ENCODE measurements around the gene UBE2I. TPM values are rescaled to one million over a fixed set of nuclear protein-coding genes. Genes with fewer than 3 reads are reported as not detected.

UBE2I gene
- total RNA-seq, 1 experiment from 2014 or later, result 290 TPM

GRCh38 chr16:1301562-1301961 lies 7.9 kb upstream of the UBE2I start:
- H2AK5ac ChIP-seq (ENCODE audit: insufficient read length, low read length), result no peak overlapping the region
- H2BK5ac ChIP-seq (ENCODE audit: insufficient read length, low read length), result no peak overlapping the region
- no peak overlapping the region for H3K18ac ChIP-seq (ENCODE audit: insufficient read length, low read depth, low read length)
- H2BK15ac ChIP-seq (ENCODE audit: low read depth, low read length), result no peak overlapping the region
- no peak overlapping the region for H3T11ph ChIP-seq (ENCODE audit: low read length)
- Mint-ChIP-seq H3K4me3 (peak overlapping the region in 1 of 2 experiments; percentile 44; a peak in 1 of 5 replicates), H3K4me1 (peaks cover 14 to 33% of the 10 kb centered on the region in 2 experiments), H3K27ac (no peak overlapping the region; a peak in 1 of 7 replicates), H3K9me3 (peaks cover 0 to 4% of the 10 kb centered on the region in 2 experiments; a peak in 1 of 5 replicates), H3K36me3 (ENCODE audit: insufficient read depth in 1 of 3, low read depth in 3 of 3) (no peaks in the 10 kb centered on the region; a peak in 2 of 7 replicates), H3K27me3 (ENCODE audit: low read depth) (peaks cover 30% of the 10 kb centered on the region)
- H3K4me2 ChIP-seq (ENCODE audit: insufficient read depth, insufficient read length, low read length), result no peak overlapping the region
- H3K27me3 ChIP-seq (ENCODE audit: insufficient read depth, low read length), result no peaks in the 10 kb centered on the region
- H3K79me1 ChIP-seq (ENCODE audit: insufficient read depth, low read depth, low read length, poor library complexity, severe bottlenecking), result no peaks in the 10 kb centered on the region
- H3K23me2 ChIP-seq (ENCODE audit: insufficient read length, low read depth, low read length, poor library complexity, severe bottlenecking), result no peaks in the 10 kb centered on the region
- H2BK120ac ChIP-seq (ENCODE audit: low read depth, low read length, poor library complexity, severe bottlenecking), result no peak overlapping the region
- H3K9me3 ChIP-seq (ENCODE audit: control insufficient read depth, low read depth, low read length), result no peaks in the 10 kb centered on the region
- H4K8ac ChIP-seq (replicated peaks; ENCODE audit: insufficient read length, low read depth, low read length), result no peak overlapping the region
- H3K56ac ChIP-seq (ENCODE audit: insufficient read length, low read depth, low read length), result no peak overlapping the region
- H3K4ac ChIP-seq (ENCODE audit: low read depth, low read length), result no peak overlapping the region
- H4K20me1 ChIP-seq (ENCODE audit: control insufficient read depth, insufficient read depth, insufficient read length), result no peaks in the 10 kb centered on the region
- no peak overlapping the region for H3K27ac ChIP-seq (ENCODE audit: insufficient read length, low read depth, low read length)
- no peak overlapping the region for H3K9ac ChIP-seq (ENCODE audit: extremely low read depth, insufficient read length, low read length)
- no peak overlapping the region for H2BK20ac ChIP-seq (ENCODE audit: low read depth, low read length, poor library complexity, severe bottlenecking)
- H3K79me2 ChIP-seq (ENCODE audit: insufficient read depth, low read length), result no peaks in the 10 kb centered on the region
- H3K4me1 ChIP-seq (ENCODE audit: insufficient read depth, low read length), result no peaks in the 10 kb centered on the region; the same call in 1 of the 2 replicates
- no peak overlapping the region for H3K14ac ChIP-seq (ENCODE audit: insufficient read depth, low read length)
- H4K5ac ChIP-seq (ENCODE audit: insufficient read length, low read depth, low read length), result no peak overlapping the region
- no peak overlapping the region for H3K23ac ChIP-seq (ENCODE audit: insufficient read length, low read depth, low read length)
- no CpG with 5 or more reads among the region's 12 CpGs for WGBS (ENCODE audit: extremely low coverage, insufficient read length, low lambda C conversion rate)
- H4K91ac ChIP-seq (ENCODE audit: insufficient read length, low read depth, low read length), result no peak overlapping the region
- no peak overlapping the region for H2AFZ ChIP-seq (ENCODE audit: low read length)
- TF ChIP-seq CTCF (conservative IDR thresholded peaks at IDR 0.05), result no peak
- no peak for DNase-seq
- no peak overlapping the region for H2BK12ac ChIP-seq (ENCODE audit: insufficient read length, low read depth, low read length)

Measured in H9 (cell line).